Neural progenitor cell (in vitro differentiated cells): ENCODE data around the gene PLEKHG5. TPM values are rescaled to one million over a fixed set of nuclear protein-coding genes. Genes with fewer than 3 reads are reported as not detected.

Experiments
- DNase-seq: peaks from one replicate; pipeline ENCODE4 v3.0.0-alpha.2; 2016; ENCODE audit warnings: low spot score
- H2AFZ ChIP-seq: fragments of 200-600 bp; sonication (generic); replicated peaks from 2 replicates; pipeline ENCODE4 v1.6.1; 2016; ENCODE audit warnings: antibody characterized with exemption
- H3F3A ChIP-seq: fragments of 200-600 bp; sonication (generic); 2 replicates; pipeline ENCODE4 v1.6.1; 2016; ENCODE audit warnings: antibody characterized with exemption, low read depth
- H3K27ac ChIP-seq: fragments of 200-600 bp; sonication (generic); 2 replicates; pipeline ENCODE4 v1.5.1; 2016; ENCODE audit warnings: mild to moderate bottlenecking
- H3K27me3 ChIP-seq: fragments of 200-600 bp; sonication (generic); 2 replicates; pipeline ENCODE4 v1.6.1; 2016; ENCODE audit warnings: mild to moderate bottlenecking, moderate library complexity
- H3K36me3 ChIP-seq: fragments of 200-600 bp; sonication (generic); 2 replicates; pipeline ENCODE4 v1.5.1; 2016
- H3K4me1 ChIP-seq: fragments of 200-600 bp; sonication (generic); 2 replicates; pipeline ENCODE4 v1.6.1; 2016; ENCODE audit warnings: mixed run types
- H3K4me2 ChIP-seq: fragments of 200-600 bp; sonication (generic); 2 replicates; pipeline ENCODE4 v1.6.1; 2016
- H3K4me3 ChIP-seq: fragments of 200-600 bp; sonication (generic); 2 replicates; pipeline ENCODE4 v1.5.1; 2016
- H3K79me2 ChIP-seq: fragments of 200-600 bp; sonication (generic); 2 replicates; pipeline ENCODE4 v1.6.1; 2016; ENCODE audit warnings: low read depth
- H3K9ac ChIP-seq: fragments of 200-600 bp; sonication (generic); 2 replicates; pipeline ENCODE4 v1.6.1; 2016
- H3K9me3 ChIP-seq: fragments of 200-600 bp; sonication (generic); 2 replicates; pipeline ENCODE4 v1.5.1; 2016; ENCODE audit warnings: low read depth
- H4K20me1 ChIP-seq: fragments of 200-600 bp; sonication (generic); 2 replicates; pipeline ENCODE4 v1.6.1; 2016; ENCODE audit warnings: low read depth
- H3K27ac Mint-ChIP-seq: 3 replicates; pipeline ENCODE4 v1.8.0; 2021; ENCODE audit warnings: mixed read lengths
- H3K27me3 Mint-ChIP-seq: 2 replicates; pipeline ENCODE4 v1.8.0; 2022; ENCODE audit warnings: low read depth, mild to moderate bottlenecking, inconsistent platforms, moderate library complexity, mixed read lengths; ENCODE audit not compliant: insufficient read depth
- H3K36me3 Mint-ChIP-seq: 3 replicates; pipeline ENCODE4 v1.8.0; 2021; ENCODE audit warnings: mixed read lengths
- H3K4me1 Mint-ChIP-seq: 3 replicates; pipeline ENCODE4 v1.8.0; 2021; ENCODE audit warnings: mixed read lengths
- H3K4me3 Mint-ChIP-seq: 3 replicates; pipeline ENCODE4 v1.8.0; 2021; ENCODE audit warnings: mild to moderate bottlenecking, moderate library complexity, mixed read lengths
- H3K9me3 Mint-ChIP-seq: 3 replicates; pipeline ENCODE4 v1.8.0; 2020; ENCODE audit warnings: mixed read lengths
- EZH2 ChIP-seq: fragments of 200-600 bp; sonication (generic); IDR thresholded peaks from 2 replicates; pipeline ENCODE4 v1.6.1; 2017; ENCODE audit warnings: antibody characterized with exemption, mild to moderate bottlenecking, moderate library complexity
- EZH2phosphoT487 ChIP-seq: fragments of 200-600 bp; sonication (generic); IDR thresholded peaks from 2 replicates; pipeline ENCODE4 v1.6.1; 2017; ENCODE audit warnings: antibody characterized with exemption
- total RNA-seq: library from RNA; depleted of rRNA; stranded (reverse); fragments of >200 nt; gene quantifications from 2 replicates; pipeline ENCODE4 v1.2.3, GENCODE V29; 2015; ENCODE audit warnings: low replicate concordance
- TF ChIP-seq, protein P1 (sequence below): fragments of 200-600 bp; sonication (generic); IDR thresholded peaks from 2 replicates; pipeline ENCODE4 v1.5.1; 2017; ENCODE audit warnings: antibody characterized with exemption, mild to moderate bottlenecking

Gene PLEKHG5
- total RNA-seq, 1 donor from 2014 or later = 7.4 TPM

DNA sequence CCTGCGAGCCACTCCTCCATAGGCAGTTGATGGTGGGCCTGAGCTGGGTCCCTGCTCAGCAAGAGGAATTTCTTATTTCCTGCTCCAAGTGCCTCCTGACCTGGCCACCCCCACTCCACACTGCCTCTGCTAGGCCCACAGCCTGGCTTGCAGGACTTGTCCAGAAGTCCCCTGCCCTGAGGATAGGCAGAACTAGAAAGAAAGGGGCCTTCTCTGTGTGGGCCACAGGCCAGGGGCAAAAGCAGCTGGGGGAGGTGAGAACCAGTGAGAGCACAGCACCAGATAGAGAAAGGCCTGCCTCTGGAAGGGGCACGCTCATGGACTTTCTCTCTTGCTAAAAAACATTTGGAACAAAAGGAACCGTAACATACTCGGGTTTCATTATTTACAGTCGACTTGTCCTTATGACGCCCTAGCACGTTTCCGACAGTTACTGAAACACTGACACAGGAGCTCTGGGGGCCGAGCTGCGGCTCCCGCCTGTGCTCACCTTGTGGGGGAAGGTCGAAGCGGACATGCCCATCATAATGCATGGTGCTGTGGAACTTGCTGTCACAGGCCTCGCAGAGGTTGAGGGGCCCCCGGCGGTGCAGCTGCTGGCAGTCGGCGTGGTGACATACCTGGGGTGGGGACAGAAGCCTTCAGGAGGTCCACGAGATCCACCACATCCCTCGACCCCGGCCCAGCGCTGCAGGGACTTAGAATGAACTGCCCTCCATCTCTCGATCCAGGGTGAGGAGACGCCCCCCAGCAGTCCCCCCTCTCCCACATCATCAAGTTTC lies 14.2 kb downstream of the PLEKHG5 start:
- peaks cover 2% of the 10 kb centered on the region for H3K36me3 Mint-ChIP-seq
- H3K4me2 ChIP-seq = no peak overlapping the region
- H3K27me3 ChIP-seq = no peaks in the 10 kb centered on the region
- TF ChIP-seq, protein P1, sequence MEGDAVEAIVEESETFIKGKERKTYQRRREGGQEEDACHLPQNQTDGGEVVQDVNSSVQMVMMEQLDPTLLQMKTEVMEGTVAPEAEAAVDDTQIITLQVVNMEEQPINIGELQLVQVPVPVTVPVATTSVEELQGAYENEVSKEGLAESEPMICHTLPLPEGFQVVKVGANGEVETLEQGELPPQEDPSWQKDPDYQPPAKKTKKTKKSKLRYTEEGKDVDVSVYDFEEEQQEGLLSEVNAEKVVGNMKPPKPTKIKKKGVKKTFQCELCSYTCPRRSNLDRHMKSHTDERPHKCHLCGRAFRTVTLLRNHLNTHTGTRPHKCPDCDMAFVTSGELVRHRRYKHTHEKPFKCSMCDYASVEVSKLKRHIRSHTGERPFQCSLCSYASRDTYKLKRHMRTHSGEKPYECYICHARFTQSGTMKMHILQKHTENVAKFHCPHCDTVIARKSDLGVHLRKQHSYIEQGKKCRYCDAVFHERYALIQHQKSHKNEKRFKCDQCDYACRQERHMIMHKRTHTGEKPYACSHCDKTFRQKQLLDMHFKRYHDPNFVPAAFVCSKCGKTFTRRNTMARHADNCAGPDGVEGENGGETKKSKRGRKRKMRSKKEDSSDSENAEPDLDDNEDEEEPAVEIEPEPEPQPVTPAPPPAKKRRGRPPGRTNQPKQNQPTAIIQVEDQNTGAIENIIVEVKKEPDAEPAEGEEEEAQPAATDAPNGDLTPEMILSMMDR = no peak
- no peaks in the 10 kb centered on the region for H3K9me3 Mint-ChIP-seq
- no peak overlapping the region for H2AFZ ChIP-seq
- no peak for DNase-seq
- no peaks in the 10 kb centered on the region for H3F3A ChIP-seq
- peak overlapping the region; percentile 29 for H3K27ac ChIP-seq
- peaks cover 10% of the 10 kb centered on the region for H3K4me1 Mint-ChIP-seq
- peaks cover 2% of the 10 kb centered on the region for H4K20me1 ChIP-seq
- no peaks in the 10 kb centered on the region for H3K79me2 ChIP-seq
- no peak overlapping the region for H3K4me3 Mint-ChIP-seq
- H3K36me3 ChIP-seq = no peaks in the 10 kb centered on the region
- no peak overlapping the region for H3K4me3 ChIP-seq
- H3K27me3 Mint-ChIP-seq = no peaks in the 10 kb centered on the region
- H3K9me3 ChIP-seq = no peaks in the 10 kb centered on the region
- peaks cover 7% of the 10 kb centered on the region for H3K4me1 ChIP-seq
- H3K27ac Mint-ChIP-seq = peak overlapping the region; percentile 78
- no peak overlapping the region for H3K9ac ChIP-seq

DNA sequence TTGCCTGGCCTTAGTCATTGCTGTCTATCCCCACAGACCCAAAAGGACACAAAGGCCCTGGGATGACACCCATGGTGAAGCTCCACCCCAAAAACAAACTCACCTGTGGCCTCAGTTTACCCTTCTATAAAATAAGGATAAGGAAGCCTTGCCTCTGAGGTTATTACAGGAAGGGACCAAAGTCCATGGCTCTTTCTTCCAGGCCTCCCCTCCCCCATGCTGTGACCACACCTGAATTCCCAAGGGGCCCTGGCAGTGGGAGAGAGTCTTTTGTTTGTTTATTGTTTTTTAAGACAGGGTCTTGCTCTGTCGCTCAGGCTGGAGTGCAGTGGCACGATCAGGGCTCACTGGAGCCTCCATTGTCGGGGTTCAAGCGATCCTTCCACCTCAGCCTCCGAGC lies 15.0 kb downstream of the PLEKHG5 start:
- Mint-ChIP-seq H3K27me3 (peaks cover 2% of the 10 kb centered on the region), H3K4me3 (no peak overlapping the region), H3K9me3 (no peaks in the 10 kb centered on the region), H3K27ac (no peak overlapping the region), H3K4me1 (peaks cover 10% of the 10 kb centered on the region), H3K36me3 (peaks cover 2% of the 10 kb centered on the region)
- H3K4me2 ChIP-seq = no peak overlapping the region
- H3K4me3 ChIP-seq = no peak overlapping the region
- no peaks in the 10 kb centered on the region for H3K9me3 ChIP-seq
- H3K27ac ChIP-seq = no peak overlapping the region
- H4K20me1 ChIP-seq = peaks cover 2% of the 10 kb centered on the region
- no peak for DNase-seq
- H3K9ac ChIP-seq = no peak overlapping the region
- no peaks in the 10 kb centered on the region for H3K79me2 ChIP-seq
- no peaks in the 10 kb centered on the region for H3K36me3 ChIP-seq
- H3K4me1 ChIP-seq = peaks cover 7% of the 10 kb centered on the region
- TF ChIP-seq EZH2 = no peak
- TF ChIP-seq, protein P1 = no peak
- no peak for TF ChIP-seq EZH2phosphoT487
- H2AFZ ChIP-seq = no peak overlapping the region
- H3F3A ChIP-seq = no peaks in the 10 kb centered on the region
- peaks cover 2% of the 10 kb centered on the region for H3K27me3 ChIP-seq

DNA sequence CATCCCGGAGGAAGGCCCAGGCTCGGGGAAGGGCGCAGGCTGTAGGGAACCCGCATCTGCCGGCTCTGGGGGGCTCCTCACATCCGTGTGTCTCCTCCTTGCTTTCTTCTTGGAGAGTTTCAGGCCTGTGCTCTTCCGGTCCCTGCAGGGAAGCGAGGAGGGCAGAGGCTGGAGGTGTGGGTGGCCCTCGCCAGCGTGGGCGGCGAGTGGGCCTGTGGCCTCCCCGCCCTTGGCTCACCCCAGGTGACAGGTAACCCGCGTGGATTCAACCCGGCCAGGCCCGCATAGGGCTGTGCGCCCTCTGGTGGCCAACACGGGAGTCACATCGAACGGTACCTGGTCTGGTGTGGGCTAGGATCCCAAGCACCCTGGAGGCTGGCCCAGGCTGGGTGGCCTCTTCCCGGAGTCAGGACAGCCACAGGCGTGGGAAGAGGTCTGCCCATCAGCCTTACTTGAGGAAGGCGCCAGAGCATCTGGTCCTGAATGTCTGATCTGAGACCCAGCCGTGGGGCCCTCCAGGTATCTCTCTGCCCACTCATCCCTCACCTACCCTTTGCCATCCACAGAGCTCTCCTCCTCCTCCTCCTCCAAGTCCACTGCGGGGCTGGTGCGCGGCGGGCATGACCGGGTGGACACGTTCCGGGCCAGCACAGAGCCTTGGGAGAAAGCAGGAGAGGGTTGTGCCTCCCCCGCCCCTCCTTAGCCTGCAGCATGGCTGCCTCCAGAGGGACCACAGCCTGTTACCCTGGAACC lies 15.9 kb downstream of the PLEKHG5 start:
- Mint-ChIP-seq H3K27ac (no peak overlapping the region), H3K4me1 (peaks cover 10% of the 10 kb centered on the region), H3K9me3 (no peaks in the 10 kb centered on the region), H3K36me3 (peaks cover 2% of the 10 kb centered on the region), H3K4me3 (no peak overlapping the region), H3K27me3 (peaks cover 2% of the 10 kb centered on the region)
- Histone ChIP-seq H3K9me3 (no peaks in the 10 kb centered on the region), H3K27me3 (peaks cover 11% of the 10 kb centered on the region), H3F3A (no peaks in the 10 kb centered on the region), H2AFZ (no peak overlapping the region), H3K27ac (no peak overlapping the region), H3K4me2 (no peak overlapping the region), H3K4me1 (peaks cover 7% of the 10 kb centered on the region), H3K36me3 (no peaks in the 10 kb centered on the region), H3K4me3 (no peak overlapping the region), H3K9ac (no peak overlapping the region), H3K79me2 (no peaks in the 10 kb centered on the region), H4K20me1 (peaks cover 2% of the 10 kb centered on the region)
- peak; percentile 72 for DNase-seq
- no peak for TF ChIP-seq EZH2
- TF ChIP-seq, protein P1 = peak; percentile 95
